HEK293T (cell line): ENCODE measurements around the gene CCDC88B.

ENCODE experiments used
- ARNT ChIP-seq: fragments of 450-650 bp; IDR thresholded peaks from 2 replicates; pipeline ENCODE4 v1.6.1; 2017; ENCODE audit warnings: mild to moderate bottlenecking
- ELF4 ChIP-seq: fragments of 450-650 bp; IDR thresholded peaks from 2 replicates; pipeline ENCODE4 v1.6.1; 2017; ENCODE audit warnings: antibody characterized with exemption
- FOXA1 ChIP-seq: fragments of 450-650 bp; IDR thresholded peaks from 2 replicates; pipeline ENCODE4 v1.6.1; 2016; ENCODE audit warnings: mild to moderate bottlenecking
- FOXK2 ChIP-seq: fragments of 450-650 bp; IDR thresholded peaks from 2 replicates; pipeline ENCODE4 v1.6.1; 2016; ENCODE audit warnings: mild to moderate bottlenecking
- FOXM1 ChIP-seq: fragments of 450-650 bp; IDR thresholded peaks from 2 replicates; pipeline ENCODE4 v1.6.1; 2017; ENCODE audit warnings: mild to moderate bottlenecking, borderline replicate concordance
- HDGF ChIP-seq: fragments of 450-650 bp; IDR thresholded peaks from 2 replicates; pipeline ENCODE4 v1.6.1; 2017; ENCODE audit warnings: antibody characterized with exemption, borderline replicate concordance
- SP1 ChIP-seq: fragments of 450-650 bp; IDR thresholded peaks from 2 replicates; pipeline ENCODE4 v1.6.1; 2017
- SUZ12 ChIP-seq: fragments of 450-650 bp; IDR thresholded peaks from 2 replicates; pipeline ENCODE4 v1.6.1; 2016; ENCODE audit warnings: mild to moderate bottlenecking
- TARDBP ChIP-seq: fragments of 450-650 bp; IDR thresholded peaks from 2 replicates; pipeline ENCODE4 v1.6.1; 2016

GRCh38 chr11:64339754-64340408 lies at the start of gene CCDC88B:
- no peak for TF ChIP-seq FOXA1
- no peak for TF ChIP-seq SUZ12
- TF ChIP-seq ARNT = no peak
- TF ChIP-seq FOXM1 = no peak
- no peak for TF ChIP-seq HDGF
- no peak for TF ChIP-seq TARDBP
- TF ChIP-seq ELF4 = no peak
- TF ChIP-seq FOXK2 = no peak
- no peak for TF ChIP-seq SP1
